HCT116 (cell line): ENCODE data around the gene ARFRP1. TPM values are rescaled to one million over a fixed set of nuclear protein-coding genes. Genes with fewer than 3 reads are reported as not detected.
A peak's percentile ranks its signal among the peaks of the same experiment; 100 is the strongest.

Source experiments
- ATAC-seq: fragments of 200-7000 bp; cut with Tn5 transposase; 2 replicates; pipeline ENCODE4 v1.9.1; 2020; ENCODE audit warnings: mild to moderate bottlenecking, moderate library complexity
- BruUV-seq: library from RNA; stranded (reverse); fragments of 400-500 nt; replicated peaks from 2 replicates; lab custom pipeline; 2021; lab: Mats Ljungman, UMichigan
- CTCF ChIA-PET: fragments of 300-600 bp; sonication (Branson Sonifier 250); formaldehyde crosslinking; loops from one replicate; lab custom pipeline; 2021; ENCODE audit warnings: antibody characterized with exemption; lab: Charles Lee
- POLR2A ChIA-PET: fragments of 300-600, 350-600 bp; sonication (Branson Sonifier 250); formaldehyde crosslinking; loops from one replicate; lab custom pipeline; 2021; ENCODE audit warnings: antibody characterized with exemption; lab: Charles Lee
- RAD21 ChIA-PET, 2 experiments: fragments of 300-600 bp; sonication (Branson Sonifier 250); formaldehyde crosslinking; loops; one replicate each; lab custom pipeline; 2023; ENCODE audit warnings: low total read pairs in 2 of 2; ENCODE audit not compliant: uncharacterized antibody in 2 of 2, unreplicated experiment in 2 of 2, low non-redundant PET in 1 of 2; lab: Charles Lee
- DNase-seq: peaks from one replicate; pipeline ENCODE4 v3.0.0-alpha.2; 2010; ENCODE audit warnings: low read depth, low spot score
- H2AFZ ChIP-seq: fragments of 200-600 bp; shearing (Covaris generic), sonication (generic); 2 replicates; pipeline ENCODE4 v1.6.1; 2017; ENCODE audit warnings: low read depth, mixed run types, mixed read lengths, antibody characterized with exemption, low read length; ENCODE audit not compliant: poor library complexity, severe bottlenecking
- H3K27ac ChIP-seq: 2 replicates; pipeline ENCODE4 v1.5.1; 2012; ENCODE audit warnings: low read depth, low read length
- H3K27me3 ChIP-seq: fragments of 200-600 bp; sonication (generic); 2 replicates; pipeline ENCODE4 v1.6.1; 2016; ENCODE audit warnings: mixed run types, low read length, mixed read lengths; ENCODE audit not compliant: insufficient read depth
- H3K36me3 ChIP-seq, 2 experiments: fragments of 200-500 bp in 1 of 2; fragments of 200-600 bp in 1 of 2; sonication (Bioruptor generic) in 1 of 2; sonication (generic) in 1 of 2; 2 replicates each; pipeline versions ENCODE4 v1.5.1 to v1.6.1; 2014 to 2016; ENCODE audit warnings: low read length in 2 of 2, inconsistent platforms in 1 of 2, mixed read lengths in 1 of 2, mixed run types in 1 of 2; ENCODE audit not compliant: insufficient read depth in 2 of 2, control insufficient read depth in 1 of 2
- H3K4me1 ChIP-seq, 2 experiments: fragments of 200-600 bp in 1 of 2; sonication (generic) in 1 of 2; 2 replicates each; pipeline versions ENCODE4 v1.5.1 to v1.6.1; 2012 to 2017; ENCODE audit warnings: low read length in 2 of 2, inconsistent platforms in 1 of 2, mild to moderate bottlenecking in 1 of 2, mixed read lengths in 1 of 2, mixed run types in 1 of 2, moderate library complexity in 1 of 2; ENCODE audit not compliant: insufficient read depth in 2 of 2, control insufficient read depth in 1 of 2
- H3K4me2 ChIP-seq: fragments of 200-600 bp; sonication (generic); 2 replicates; pipeline ENCODE4 v1.6.1; 2017; ENCODE audit warnings: mixed run types, low read length, mixed read lengths
- H3K4me3 ChIP-seq, 2 experiments: fragments of 200-600 bp in 1 of 2; sonication (generic) in 1 of 2; replicated peaks in 1 of 2; 2 replicates each; pipeline ENCODE4 v1.5.1; 2011 to 2016; ENCODE audit warnings: low read length in 2 of 2, control low read depth in 1 of 2, low read depth in 1 of 2, mild to moderate bottlenecking in 1 of 2, mixed read lengths in 1 of 2, mixed run types in 1 of 2
- H3K79me2 ChIP-seq: fragments of 200-600 bp; sonication (generic); 2 replicates; pipeline ENCODE4 v1.6.1; 2017; ENCODE audit warnings: mild to moderate bottlenecking, mixed run types, low read length, moderate library complexity, mixed read lengths; ENCODE audit not compliant: insufficient read depth
- H3K9ac ChIP-seq: fragments of 200-600 bp; sonication (generic); 2 replicates; pipeline ENCODE4 v1.6.1; 2016; ENCODE audit warnings: low read length, mixed read lengths
- H3K9me2 ChIP-seq: fragments of 200-600 bp; sonication (generic), shearing (Covaris generic); 2 replicates; pipeline ENCODE4 v1.6.1; 2017; ENCODE audit warnings: mixed run types, mild to moderate bottlenecking, moderate library complexity; ENCODE audit not compliant: insufficient read depth
- H3K9me3 ChIP-seq, 2 experiments: fragments of 200-500 bp in 1 of 2; fragments of 200-600 bp in 1 of 2; sonication (Bioruptor generic) in 1 of 2; sonication (generic) in 1 of 2; 2 replicates each; pipeline ENCODE4 v1.6.1; 2014 to 2017; ENCODE audit warnings: low read length in 2 of 2, mixed read lengths in 2 of 2, inconsistent platforms in 1 of 2, low read depth in 1 of 2, mild to moderate bottlenecking in 1 of 2, mixed run types in 1 of 2, moderate library complexity in 1 of 2; ENCODE audit not compliant: control insufficient read depth in 1 of 2, insufficient read depth in 1 of 2
- H4K20me1 ChIP-seq: fragments of 200-600 bp; sonication (generic), shearing (Covaris generic); 2 replicates; pipeline ENCODE4 v1.6.1; 2017; ENCODE audit warnings: mixed run types, mild to moderate bottlenecking, moderate library complexity; ENCODE audit not compliant: insufficient read depth
- EGR1 ChIP-seq: IDR thresholded peaks from 2 replicates; pipeline ENCODE4 v1.6.1; 2012; ENCODE audit warnings: low read depth
- EZH2phosphoT487 ChIP-seq: fragments of 200-600 bp; IDR thresholded peaks from 2 replicates; pipeline ENCODE4 v1.6.1; 2018; ENCODE audit warnings: antibody characterized with exemption, borderline replicate concordance
- JUND ChIP-seq: IDR thresholded peaks from 2 replicates; pipeline ENCODE4 v1.6.1; 2012
- POLR2A ChIP-seq: IDR thresholded peaks from 2 replicates; pipeline ENCODE4 v1.7.0; 2011; ENCODE audit warnings: borderline replicate concordance; ENCODE audit not compliant: insufficient read depth, insufficient read length; ENCODE audit errors: extremely low read depth
- YY1 ChIP-seq: IDR thresholded peaks from 2 replicates; pipeline ENCODE4 v1.6.1; 2011; ENCODE audit warnings: low read length, low read depth, moderate library complexity, mild to moderate bottlenecking; ENCODE audit not compliant: insufficient replicate concordance; ENCODE audit errors: extremely low read depth
- intact Hi-C: fragments of 100-400 bp; cut with micrococcal nuclease; formaldehyde crosslinking; loops from 2 replicates; pipeline ENCODE4 v1.10.0; 2022
- total RNA-seq: library from RNA; stranded (reverse); gene quantifications from one replicate; pipeline ENCODE4 v1.2.1, GENCODE V29; 2021; ENCODE audit not compliant: unreplicated experiment
- TF ChIP-seq, protein P1 (sequence below): IDR thresholded peaks from 2 replicates; pipeline ENCODE4 v1.6.1; 2011; ENCODE audit warnings: mild to moderate bottlenecking, low read length, moderate library complexity; ENCODE audit not compliant: insufficient replicate concordance; ENCODE audit errors: extremely low read depth

ARFRP1 gene
- total RNA-seq, 1 experiment from 2014 or later, result 53.7 TPM

DNA sequence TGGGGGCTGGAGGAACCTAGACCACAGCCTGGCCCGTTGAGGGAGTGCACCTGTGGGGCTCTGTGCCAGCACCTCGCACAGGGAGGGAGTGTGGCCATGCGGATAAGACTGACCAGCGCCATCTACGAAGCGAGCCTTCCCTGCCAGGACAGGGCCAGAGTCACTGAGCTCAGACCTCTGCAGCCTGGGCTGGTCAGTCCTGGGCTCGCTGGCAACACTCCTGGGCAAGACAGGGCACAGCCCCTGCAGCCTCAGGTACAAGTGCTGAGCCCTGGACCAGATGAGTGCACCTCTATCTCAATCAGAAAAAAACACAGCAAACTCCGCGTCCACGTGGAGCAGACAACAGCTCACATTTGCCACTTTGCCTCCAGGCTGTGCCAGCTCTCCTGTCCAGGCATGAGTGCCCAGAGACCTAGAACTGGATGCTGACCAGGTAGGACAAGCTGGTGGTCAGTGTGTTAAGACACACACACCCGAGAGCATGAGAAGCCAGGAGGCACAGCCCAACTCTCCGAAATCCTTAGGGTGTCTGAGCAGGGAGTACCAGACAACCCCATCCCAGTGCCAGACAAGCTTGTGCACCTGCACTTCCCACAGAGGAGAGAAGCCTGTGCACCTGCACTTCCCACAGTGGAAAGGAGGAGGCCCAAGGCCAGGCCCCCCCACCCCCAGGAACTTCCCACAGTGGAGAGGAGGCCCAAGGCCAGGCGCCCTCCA is 4.9 kb downstream of the ARFRP1 start:
- H3K4me1 ChIP-seq, result peaks cover 27 to 61% of the 10 kb centered on the region in 2 experiments
- H4K20me1 ChIP-seq, result no peaks in the 10 kb centered on the region
- H3K9ac ChIP-seq, result no peak overlapping the region
- ChIA-PET CTCF (no interaction called here), RAD21 (interaction anchor here in 1 of 2 experiments (0.6 kb wide), 1 partner anchor 164 kb away, joined by 9 read pairs; no protein-coding TSS in a partner anchor), POLR2A (interaction anchor here (0.8 kb wide), 1 partner anchor 76 kb away, joined by 3 read pairs; the partner anchor contains the start of gene GMEB2)
- intact Hi-C loops, result loop anchor here (10.0 kb wide), 1 partner anchor 352 kb away; no protein-coding TSS in a partner anchor
- no peaks in the 10 kb centered on the region for H3K9me2 ChIP-seq
- no TSS peak for BruUV-seq
- no peaks in the 10 kb centered on the region for H3K9me3 ChIP-seq
- DNase-seq (no peak), ATAC-seq (no peak)
- no peak overlapping the region for H2AFZ ChIP-seq
- no peaks in the 10 kb centered on the region for H3K27me3 ChIP-seq
- no peak overlapping the region for H3K4me2 ChIP-seq
- TF ChIP-seq EZH2phosphoT487 (no peak), POLR2A (no peak), JUND (no peak), YY1 (no peak), EGR1 (no peak)
- TF ChIP-seq, protein P1, sequence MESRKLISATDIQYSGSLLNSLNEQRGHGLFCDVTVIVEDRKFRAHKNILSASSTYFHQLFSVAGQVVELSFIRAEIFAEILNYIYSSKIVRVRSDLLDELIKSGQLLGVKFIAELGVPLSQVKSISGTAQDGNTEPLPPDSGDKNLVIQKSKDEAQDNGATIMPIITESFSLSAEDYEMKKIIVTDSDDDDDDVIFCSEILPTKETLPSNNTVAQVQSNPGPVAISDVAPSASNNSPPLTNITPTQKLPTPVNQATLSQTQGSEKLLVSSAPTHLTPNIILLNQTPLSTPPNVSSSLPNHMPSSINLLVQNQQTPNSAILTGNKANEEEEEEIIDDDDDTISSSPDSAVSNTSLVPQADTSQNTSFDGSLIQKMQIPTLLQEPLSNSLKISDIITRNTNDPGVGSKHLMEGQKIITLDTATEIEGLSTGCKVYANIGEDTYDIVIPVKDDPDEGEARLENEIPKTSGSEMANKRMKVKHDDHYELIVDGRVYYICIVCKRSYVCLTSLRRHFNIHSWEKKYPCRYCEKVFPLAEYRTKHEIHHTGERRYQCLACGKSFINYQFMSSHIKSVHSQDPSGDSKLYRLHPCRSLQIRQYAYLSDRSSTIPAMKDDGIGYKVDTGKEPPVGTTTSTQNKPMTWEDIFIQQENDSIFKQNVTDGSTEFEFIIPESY, result no peak
- H3K27ac ChIP-seq, result peak overlapping the region; percentile 8; the same call in 1 of the 2 replicates
- peaks cover 7 to 25% of the 10 kb centered on the region in 2 experiments; a peak in 3 of 4 replicates for H3K36me3 ChIP-seq
- H3K4me3 ChIP-seq, result no peak overlapping the region
- peaks cover 33% of the 10 kb centered on the region for H3K79me2 ChIP-seq
